NCI-H510A treated with DMSO at 0.1 percent for 48 hours (cell line): ENCODE results near the gene SNAP91.
"Not testable (repeated sequence)": the region's sequence is repeated elsewhere in the genome, so short reads cannot be mapped to it uniquely, and the experiment has no call there.

Experiments used
- DNase-seq: peaks from one replicate; lab custom pipeline; 2025; lab: John Stamatoyannopoulos, UW

SNAP91 gene

GRCh38 chr6:83708970-83709747 is at the start of gene SNAP91:
Gene SNAP91 (minus strand): TSS chr6:83709101. CDS start chr6:83707927, 1,174 bp downstream.
- DNase-seq: peak; percentile 5

- DNase-seq: no peak
Measured at GRCh38 chr6:83758533-83758932, 49.6 kb upstream of the SNAP91 start.

GRCh38 chr6:83757021-83757420 is 48.1 kb upstream of the SNAP91 start:
- no peak for DNase-seq

- DNase-seq: no peak
Measured at GRCh38 chr6:83756565-83756964, 47.7 kb upstream of the SNAP91 start.

GRCh38 chr6:83752375-83752774 is 43.5 kb upstream of the SNAP91 start:
- not testable (repeated sequence) for DNase-seq

- no peak for DNase-seq
Measured at GRCh38 chr6:83741089-83741488, 32.2 kb upstream of the SNAP91 start.

GRCh38 chr6:83735461-83735860 is 26.6 kb upstream of the SNAP91 start:
- no peak for DNase-seq

- DNase-seq: no peak
Measured at GRCh38 chr6:83729871-83730270, 21.0 kb upstream of the SNAP91 start.

- DNase-seq: no peak
Measured at GRCh38 chr6:83722876-83723275, 14.0 kb upstream of the SNAP91 start.

- no peak for DNase-seq
Measured at GRCh38 chr6:83717809-83718208, 8.9 kb upstream of the SNAP91 start.

GRCh38 chr6:83711958-83712357 is 3.1 kb upstream of the SNAP91 start:
- no peak for DNase-seq

GRCh38 chr6:83709748-83710050 is 798 bp upstream of the SNAP91 start:
- no peak for DNase-seq

- no peak for DNase-seq
Measured at GRCh38 chr6:83708546-83708969, 343 bp downstream of the SNAP91 start.

GRCh38 chr6:83707829-83708545 is 914 bp downstream of the SNAP91 start:
- DNase-seq: peak; percentile 21

GRCh38 chr6:83702749-83703148 is 6.2 kb downstream of the SNAP91 start:
- DNase-seq: no peak

GRCh38 chr6:83702077-83702476 is 6.8 kb downstream of the SNAP91 start:
- no peak for DNase-seq

- no peak for DNase-seq
Measured at GRCh38 chr6:83696674-83697073, 12.2 kb downstream of the SNAP91 start.

GRCh38 chr6:83685481-83685880 is 23.4 kb downstream of the SNAP91 start:
- no peak for DNase-seq

- DNase-seq: no peak
Measured at GRCh38 chr6:83677791-83678190, 31.1 kb downstream of the SNAP91 start.

GRCh38 chr6:83637953-83638352 is 70.9 kb downstream of the SNAP91 start:
- no peak for DNase-seq

GRCh38 chr6:83636800-83637199 is 72.1 kb downstream of the SNAP91 start:
- no peak for DNase-seq

- DNase-seq: no peak
Measured at GRCh38 chr6:83633609-83634008, 75.3 kb downstream of the SNAP91 start.

- DNase-seq: no peak
Measured at GRCh38 chr6:83633149-83633548, 75.8 kb downstream of the SNAP91 start.

GRCh38 chr6:83629908-83630307 is 79.0 kb downstream of the SNAP91 start:
- DNase-seq: not testable (repeated sequence)
